ENCODE data around the gene CROCC2. TPM values are rescaled to one million over a fixed set of nuclear protein-coding genes. Genes with fewer than 3 reads are reported as not detected.
A peak's percentile ranks its signal among the peaks of the same experiment; 100 is the strongest.

Gene CROCC2
- total and polyA plus RNA-seq, 9 donors = 0.04 to 0.50 (median 0.21) TPM; not detected in 1

GRCh38 chr2:240893363-240893844, 12.7 kb upstream of the CROCC2 start:
- peak; percentile 36 for DNase-seq
- WGBS (ENCODE audit: insufficient coverage) = 44% methylated on average over 13 of the region's 17 CpGs
- H3K36me3 ChIP-seq (ENCODE audit: control insufficient read depth, insufficient read depth, low read length) = no peaks in the 10 kb centered on the region
- no peak overlapping the region for H3K4me3 ChIP-seq (ENCODE audit: low read length)
- no peaks in the 10 kb centered on the region for H3K9me3 ChIP-seq (replicated peaks; ENCODE audit: control insufficient read depth, low read depth, low read length)
- H3K27ac ChIP-seq (ENCODE audit: low read length) = no peak overlapping the region
- H3K27me3 ChIP-seq (ENCODE audit: control insufficient read depth, insufficient read depth, low read length) = no peaks in the 10 kb centered on the region
- H3K4me1 ChIP-seq (ENCODE audit: control insufficient read depth, insufficient read depth, low read length) = peaks cover 23% of the 10 kb centered on the region

- H3K36me3 ChIP-seq (ENCODE audit: control insufficient read depth, insufficient read depth, low read length) = no peaks in the 10 kb centered on the region
- peaks cover 29% of the 10 kb centered on the region for H3K4me1 ChIP-seq (ENCODE audit: control insufficient read depth, insufficient read depth, low read length)
- H3K27ac ChIP-seq (ENCODE audit: low read length) = no peak overlapping the region
- DNase-seq = no peak
- WGBS (ENCODE audit: insufficient coverage) = 84% methylated on average over 9 of the region's 9 CpGs
- no peaks in the 10 kb centered on the region for H3K27me3 ChIP-seq (ENCODE audit: control insufficient read depth, insufficient read depth, low read length)
- no peaks in the 10 kb centered on the region for H3K9me3 ChIP-seq (replicated peaks; ENCODE audit: control insufficient read depth, low read depth, low read length)
- H3K4me3 ChIP-seq (ENCODE audit: low read length) = no peak overlapping the region
Measured at GRCh38 chr2:240894006-240894405, 12.1 kb upstream of the CROCC2 start.

DNA sequence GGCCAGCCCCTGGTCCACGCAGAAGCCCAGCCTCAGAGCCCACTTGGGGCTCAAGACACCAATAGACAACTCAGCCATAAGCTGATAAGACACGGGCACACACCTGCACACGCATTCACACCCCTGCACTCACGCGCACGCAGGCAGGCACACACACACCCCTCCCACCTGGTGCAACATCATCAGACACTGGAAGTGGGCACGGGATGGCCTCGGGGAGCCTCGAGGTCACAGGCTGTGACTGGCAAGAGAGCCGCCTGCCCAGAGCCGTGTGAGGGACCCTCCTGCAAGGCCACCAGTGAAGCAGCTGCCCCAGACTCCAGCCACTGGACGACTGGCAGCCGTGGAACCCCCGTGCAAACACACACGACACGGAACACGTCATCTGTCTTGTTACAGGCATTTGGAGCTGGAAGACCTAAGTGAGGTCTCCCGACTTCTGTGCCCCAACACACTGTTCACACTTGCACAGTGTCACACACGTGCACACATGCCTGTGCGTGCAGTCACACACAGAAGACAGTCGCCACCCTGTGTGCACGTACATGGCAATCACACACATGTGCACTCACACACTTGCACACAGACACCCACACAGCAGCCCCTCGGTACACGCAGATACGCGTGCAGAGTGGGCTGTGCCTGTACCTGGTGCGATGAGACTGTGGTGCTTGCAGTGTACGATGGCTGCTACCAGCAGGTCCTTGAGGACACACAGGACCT, 11.1 kb upstream of the CROCC2 start:
- no peaks in the 10 kb centered on the region for H3K36me3 ChIP-seq (ENCODE audit: control insufficient read depth, insufficient read depth, low read length)
- peaks cover 35% of the 10 kb centered on the region for H3K4me1 ChIP-seq (ENCODE audit: control insufficient read depth, insufficient read depth, low read length)
- WGBS (ENCODE audit: insufficient coverage) = 85% methylated on average over 28 of the region's 28 CpGs
- H3K9me3 ChIP-seq (replicated peaks; ENCODE audit: control insufficient read depth, low read depth, low read length) = no peaks in the 10 kb centered on the region
- no peaks in the 10 kb centered on the region for H3K27me3 ChIP-seq (ENCODE audit: control insufficient read depth, insufficient read depth, low read length)
- DNase-seq = no peak
- no peak overlapping the region for H3K4me3 ChIP-seq (ENCODE audit: low read length)
- H3K27ac ChIP-seq (ENCODE audit: low read length) = no peak overlapping the region

DNA sequence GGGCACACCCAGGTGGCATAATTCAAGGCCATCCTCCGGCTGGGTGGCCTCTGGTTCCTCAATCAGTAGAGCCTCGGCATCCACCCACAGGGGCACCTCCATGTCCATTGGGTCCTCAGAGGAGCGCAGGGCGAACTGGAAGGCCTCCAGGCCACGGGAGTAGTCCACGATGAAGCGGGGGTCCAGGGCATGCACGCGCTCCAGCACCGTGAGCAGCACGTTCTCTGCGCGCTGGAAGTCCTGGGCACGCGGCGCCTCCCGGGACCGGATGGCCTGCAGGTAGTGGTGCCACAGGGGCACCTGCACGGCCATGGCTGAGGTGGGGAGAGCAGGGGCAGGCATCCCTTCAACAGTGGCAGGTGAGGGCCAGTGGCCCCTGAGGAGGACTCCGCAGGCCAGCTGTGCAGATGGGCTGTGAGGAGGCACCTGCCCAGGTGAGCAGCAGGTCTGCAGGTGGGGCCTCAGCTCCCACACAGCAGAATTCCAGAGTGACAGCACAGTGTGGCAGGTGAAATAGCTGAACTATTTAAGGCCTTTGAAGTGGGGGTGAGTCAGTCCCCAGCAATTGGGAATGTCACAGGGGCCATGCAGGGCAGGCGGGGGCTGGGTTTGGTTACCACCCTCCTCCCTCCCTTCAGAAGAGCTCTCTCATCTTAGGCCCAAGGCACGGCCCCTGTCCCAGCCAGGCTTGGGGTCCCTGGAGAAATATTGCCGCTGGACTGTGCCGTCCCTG, 10.3 kb upstream of the CROCC2 start, which contains the start of gene MAB21L4:
TSS of gene MAB21L4 (minus strand) at position 501 of the 733 bp plus-strand sequence. CDS start at position 342, 159 bp downstream.
- no peaks in the 10 kb centered on the region for H3K27me3 ChIP-seq (ENCODE audit: control insufficient read depth, insufficient read depth, low read length)
- peaks cover 35% of the 10 kb centered on the region for H3K4me1 ChIP-seq (ENCODE audit: control insufficient read depth, insufficient read depth, low read length)
- H3K36me3 ChIP-seq (ENCODE audit: control insufficient read depth, insufficient read depth, low read length) = no peaks in the 10 kb centered on the region
- WGBS (ENCODE audit: insufficient coverage) = 89% methylated on average over 17 of the region's 24 CpGs
- no peak for DNase-seq
- H3K4me3 ChIP-seq (ENCODE audit: low read length) = no peak within 1 kb of the TSS
- H3K9me3 ChIP-seq (replicated peaks; ENCODE audit: control insufficient read depth, low read depth, low read length) = no peaks in the 10 kb centered on the region
- no peak within 1 kb of the TSS for H3K27ac ChIP-seq (ENCODE audit: low read length)

GRCh38 chr2:240896394-240896793, 9.7 kb upstream of the CROCC2 start:
- DNase-seq = no peak
- Histone ChIP-seq H3K9me3 (replicated peaks; ENCODE audit: control insufficient read depth, low read depth, low read length) (no peaks in the 10 kb centered on the region), H3K36me3 (ENCODE audit: control insufficient read depth, insufficient read depth, low read length) (no peaks in the 10 kb centered on the region), H3K27ac (ENCODE audit: low read length) (no peak overlapping the region), H3K4me3 (ENCODE audit: low read length) (no peak overlapping the region), H3K27me3 (ENCODE audit: control insufficient read depth, insufficient read depth, low read length) (peaks cover 2% of the 10 kb centered on the region), H3K4me1 (ENCODE audit: control insufficient read depth, insufficient read depth, low read length) (peaks cover 35% of the 10 kb centered on the region)
- 42% methylated on average over 7 of the region's 7 CpGs for WGBS (ENCODE audit: insufficient coverage)

- H3K4me1 ChIP-seq (ENCODE audit: control insufficient read depth, insufficient read depth, low read length) = peaks cover 32% of the 10 kb centered on the region
- no peak for DNase-seq
- no peaks in the 10 kb centered on the region for H3K9me3 ChIP-seq (replicated peaks; ENCODE audit: control insufficient read depth, low read depth, low read length)
- no peak overlapping the region for H3K4me3 ChIP-seq (ENCODE audit: low read length)
- H3K36me3 ChIP-seq (ENCODE audit: control insufficient read depth, insufficient read depth, low read length) = no peaks in the 10 kb centered on the region
- H3K27me3 ChIP-seq (ENCODE audit: control insufficient read depth, insufficient read depth, low read length) = peaks cover 2% of the 10 kb centered on the region
- no peak overlapping the region for H3K27ac ChIP-seq (ENCODE audit: low read length)
- WGBS (ENCODE audit: insufficient coverage) = 56% methylated on average over 16 of the region's 23 CpGs
Measured at GRCh38 chr2:240896871-240897692, 9.1 kb upstream of the CROCC2 start.

DNA sequence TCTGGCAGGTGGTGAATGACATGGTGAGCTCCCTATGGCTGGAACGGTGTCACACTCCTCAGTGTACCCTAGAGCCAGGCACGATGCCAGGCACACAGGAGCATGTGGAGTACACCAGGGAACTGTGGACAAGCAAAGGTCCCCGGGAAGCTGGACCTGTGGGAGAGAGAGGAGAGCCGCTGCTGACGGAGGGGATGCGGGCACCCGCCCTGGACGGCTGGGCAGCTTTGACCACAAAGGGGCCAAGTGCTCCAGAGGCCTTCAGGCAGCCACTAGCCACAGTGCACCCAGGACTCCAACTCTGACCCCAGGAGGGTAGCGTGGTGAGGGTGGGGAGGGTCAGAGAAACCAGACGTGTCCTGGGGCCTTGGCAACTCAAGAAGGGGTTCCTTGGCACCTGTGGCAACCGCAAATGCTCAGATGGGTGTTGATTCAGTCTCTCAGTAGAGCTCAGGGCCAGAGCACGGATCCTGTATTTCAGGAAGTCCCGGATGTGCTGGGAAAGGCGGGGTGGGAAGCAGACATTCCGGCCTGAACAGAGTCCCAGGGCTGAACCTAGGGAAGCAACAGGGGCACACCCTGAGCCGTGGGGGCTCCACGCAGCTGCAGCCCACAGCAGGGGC, 7.9 kb upstream of the CROCC2 start:
- Histone ChIP-seq H3K4me1 (ENCODE audit: control insufficient read depth, insufficient read depth, low read length) (peaks cover 24% of the 10 kb centered on the region), H3K27me3 (ENCODE audit: control insufficient read depth, insufficient read depth, low read length) (peaks cover 2% of the 10 kb centered on the region), H3K27ac (ENCODE audit: low read length) (no peak overlapping the region), H3K4me3 (ENCODE audit: low read length) (no peak overlapping the region), H3K9me3 (replicated peaks; ENCODE audit: control insufficient read depth, low read depth, low read length) (no peaks in the 10 kb centered on the region), H3K36me3 (ENCODE audit: control insufficient read depth, insufficient read depth, low read length) (no peaks in the 10 kb centered on the region)
- 57% methylated on average over 17 of the region's 17 CpGs for WGBS (ENCODE audit: insufficient coverage)
- peak; percentile 63 for DNase-seq

DNA sequence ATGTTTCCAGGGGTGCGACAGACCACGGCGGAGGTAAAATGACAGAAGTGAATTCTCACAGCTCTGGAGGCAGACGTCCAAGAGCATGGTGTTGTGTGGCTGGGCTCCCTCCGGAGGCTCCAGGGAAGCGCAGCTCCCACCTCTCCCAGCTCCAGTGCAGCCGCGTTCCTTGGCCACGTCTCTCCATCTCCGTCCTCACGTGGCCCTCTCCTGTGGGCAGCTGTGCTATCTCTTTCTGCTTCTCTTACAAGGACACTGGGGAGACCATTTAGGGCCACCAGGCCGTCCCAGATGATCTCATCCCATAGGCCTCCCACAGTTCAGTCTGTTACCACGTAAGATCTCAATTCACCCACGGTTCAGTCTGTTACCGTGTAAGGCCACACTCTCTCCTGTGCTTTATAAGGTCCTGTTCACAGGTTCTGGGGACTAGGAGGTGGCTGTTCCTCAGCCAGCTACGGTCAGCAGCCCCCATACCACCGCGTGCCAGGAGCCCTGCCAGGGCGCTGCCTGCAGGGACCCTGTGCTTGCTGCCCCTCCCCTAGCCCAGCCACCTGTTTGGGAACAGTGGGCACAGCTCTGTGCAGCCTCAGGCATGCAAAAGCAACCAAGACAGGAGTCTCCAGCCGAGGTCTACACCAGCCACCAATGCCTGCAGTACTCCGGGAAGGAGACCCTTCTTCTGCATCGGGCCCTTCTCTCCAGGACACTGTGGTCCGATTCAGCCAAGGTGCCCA, 7.2 kb upstream of the CROCC2 start:
- no peaks in the 10 kb centered on the region for H3K36me3 ChIP-seq (ENCODE audit: control insufficient read depth, insufficient read depth, low read length)
- 53% methylated on average over 22 of the region's 23 CpGs for WGBS (ENCODE audit: insufficient coverage)
- H3K4me1 ChIP-seq (ENCODE audit: control insufficient read depth, insufficient read depth, low read length) = peaks cover 19% of the 10 kb centered on the region
- H3K27ac ChIP-seq (ENCODE audit: low read length) = no peak overlapping the region
- no peaks in the 10 kb centered on the region for H3K9me3 ChIP-seq (replicated peaks; ENCODE audit: control insufficient read depth, low read depth, low read length)
- no peak overlapping the region for H3K4me3 ChIP-seq (ENCODE audit: low read length)
- peaks cover 2% of the 10 kb centered on the region for H3K27me3 ChIP-seq (ENCODE audit: control insufficient read depth, insufficient read depth, low read length)
- DNase-seq = no peak

DNA sequence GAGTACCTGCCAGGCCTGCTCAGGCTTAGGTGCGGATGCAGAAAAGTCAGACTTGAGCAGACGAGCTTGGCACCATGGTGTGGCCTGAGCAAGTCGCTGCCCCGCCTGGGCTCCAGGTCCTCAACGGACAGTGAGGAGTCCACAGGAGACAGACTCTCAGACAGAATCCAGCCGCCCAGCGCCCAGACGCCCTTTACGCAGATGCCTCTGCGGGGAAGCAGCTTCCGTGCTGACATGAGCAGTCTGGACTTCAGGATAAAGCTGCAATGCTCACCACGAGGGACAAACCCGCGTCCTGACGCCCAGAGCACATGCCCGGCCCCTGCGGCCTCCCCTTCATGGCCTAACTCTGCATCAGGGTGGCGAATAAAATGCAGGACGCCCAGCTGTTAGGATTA, 6.7 kb upstream of the CROCC2 start:
- Histone ChIP-seq H3K27ac (ENCODE audit: low read length) (no peak overlapping the region), H3K9me3 (replicated peaks; ENCODE audit: control insufficient read depth, low read depth, low read length) (no peaks in the 10 kb centered on the region), H3K4me1 (ENCODE audit: control insufficient read depth, insufficient read depth, low read length) (peaks cover 19% of the 10 kb centered on the region), H3K4me3 (ENCODE audit: low read length) (no peak overlapping the region), H3K36me3 (ENCODE audit: control insufficient read depth, insufficient read depth, low read length) (no peaks in the 10 kb centered on the region), H3K27me3 (ENCODE audit: control insufficient read depth, insufficient read depth, low read length) (peaks cover 2% of the 10 kb centered on the region)
- 82% methylated on average over 19 of the region's 19 CpGs for WGBS (ENCODE audit: insufficient coverage)
- DNase-seq = no peak

Data from muscle of leg (tissue), 11 donors.